GM21515 (cell line): ENCODE results near the gene CACNG4.

ENCODE experiments used
- ATAC-seq: cut with Tn5 transposase; IDR thresholded peaks from one replicate; pipeline ENCODE4 v1.9.1; 2021; ENCODE audit not compliant: unreplicated experiment

Gene CACNG4

GRCh38 chr17:67016039-67016762, 51.7 kb downstream of the CACNG4 start:
- ATAC-seq: no peak

- no peak for ATAC-seq
Measured at GRCh38 chr17:67017910-67018309, 53.4 kb downstream of the CACNG4 start.

GRCh38 chr17:67018471-67019434, 54.2 kb downstream of the CACNG4 start:
- ATAC-seq: no peak

GRCh38 chr17:67019809-67020208, 55.3 kb downstream of the CACNG4 start:
- ATAC-seq: no peak

- no peak for ATAC-seq
Measured at GRCh38 chr17:67020293-67020766, 55.8 kb downstream of the CACNG4 start.

- ATAC-seq: no peak
Measured at GRCh38 chr17:67021196-67021595, 56.7 kb downstream of the CACNG4 start.

GRCh38 chr17:67021743-67022450, 57.4 kb downstream of the CACNG4 start:
- no peak for ATAC-seq

- no peak for ATAC-seq
Measured at GRCh38 chr17:67022451-67022810, 57.9 kb downstream of the CACNG4 start.

GRCh38 chr17:67024736-67025135, 60.2 kb downstream of the CACNG4 start:
- no peak for ATAC-seq

- ATAC-seq: no peak
Measured at GRCh38 chr17:67025216-67025792, 60.8 kb downstream of the CACNG4 start.

GRCh38 chr17:67026341-67026740, 61.8 kb downstream of the CACNG4 start:
- ATAC-seq: no peak

- ATAC-seq: no peak
Measured at GRCh38 chr17:67027031-67027628, 62.6 kb downstream of the CACNG4 start.

GRCh38 chr17:67030641-67031040, 66.1 kb downstream of the CACNG4 start:
- ATAC-seq: no peak

- ATAC-seq: no peak
Measured at GRCh38 chr17:67032382-67032781, 67.9 kb downstream of the CACNG4 start.

GRCh38 chr17:67032985-67033384, 68.5 kb downstream of the CACNG4 start:
- ATAC-seq: no peak

GRCh38 chr17:67033613-67034012, 69.1 kb downstream of the CACNG4 start:
- no peak for ATAC-seq

- no peak for ATAC-seq
Measured at GRCh38 chr17:67035131-67036083, 70.9 kb downstream of the CACNG4 start.

- no peak for ATAC-seq
Measured at GRCh38 chr17:67038861-67039365, 74.4 kb downstream of the CACNG4 start.

- no peak for ATAC-seq
Measured at GRCh38 chr17:67040652-67041051, 76.1 kb downstream of the CACNG4 start.
